NCI-H146 (cell line): Measurements from ENCODE around the gene TAF3.
A peak's percentile ranks its signal among the peaks of the same experiment; 100 is the strongest.
"Not testable (repeated sequence)": the region's sequence is repeated elsewhere in the genome, so short reads cannot be mapped to it uniquely, and the experiment has no call there.

Experiments
- DNase-seq: peaks from one replicate; lab custom pipeline; 2025; lab: John Stamatoyannopoulos, UW

Gene TAF3

GRCh38 chr10:7818295-7819120, at the start of gene TAF3:
TAF3 (plus strand) TSS chr10:7818505; CDS start chr10:7818710, 205 bp downstream.
- DNase-seq = peak; percentile 96

GRCh38 chr10:7773845-7774801, 44.2 kb upstream of the TAF3 start:
- DNase-seq = no peak

- DNase-seq = no peak
These were observed 41.5 kb upstream of the TAF3 start for GRCh38 chr10:7776777-7777176.

GRCh38 chr10:7782194-7782593, 36.1 kb upstream of the TAF3 start:
- not testable (repeated sequence) for DNase-seq

- no peak for DNase-seq
These were observed 31.9 kb upstream of the TAF3 start for GRCh38 chr10:7786430-7786829.

- DNase-seq = no peak
These were observed 31.0 kb upstream of the TAF3 start for GRCh38 chr10:7787150-7787856.

- peak; percentile 98 for DNase-seq
These were observed 30.3 kb upstream of the TAF3 start, which contains the start of the genes ATP5F1C and KIN for GRCh38 chr10:7787857-7788638. ATP5F1C (plus strand) TSS chr10:7788177; CDS start chr10:7788208, 31 bp downstream. KIN (minus strand) TSS chr10:7787993; CDS start chr10:7787933, 60 bp downstream.

- peak; percentile 74 for DNase-seq
These were observed 29.5 kb upstream of the TAF3 start for GRCh38 chr10:7788639-7789286.

GRCh38 chr10:7789390-7789789, 28.9 kb upstream of the TAF3 start:
- no peak for DNase-seq

GRCh38 chr10:7792541-7792940, 25.8 kb upstream of the TAF3 start:
- DNase-seq = no peak

GRCh38 chr10:7794251-7795026, 23.9 kb upstream of the TAF3 start:
- DNase-seq = no peak

GRCh38 chr10:7795605-7796004, 22.7 kb upstream of the TAF3 start:
- no peak for DNase-seq

- DNase-seq = no peak
These were observed 20.7 kb upstream of the TAF3 start for GRCh38 chr10:7797582-7797981.

GRCh38 chr10:7802606-7803005, 15.7 kb upstream of the TAF3 start:
- no peak for DNase-seq

GRCh38 chr10:7804216-7804615, 14.1 kb upstream of the TAF3 start:
- DNase-seq = no peak

- no peak for DNase-seq
These were observed 13.6 kb upstream of the TAF3 start for GRCh38 chr10:7804741-7805140.

- DNase-seq = no peak
These were observed 9.5 kb upstream of the TAF3 start for GRCh38 chr10:7808686-7809267.

- DNase-seq = no peak
These were observed 7.9 kb upstream of the TAF3 start for GRCh38 chr10:7810443-7810842.

- DNase-seq = no peak
These were observed 7.3 kb upstream of the TAF3 start for GRCh38 chr10:7811000-7811399.
